Panc1 (cell line): ENCODE data around the gene SLC27A5. TPM values are rescaled to one million over a fixed set of nuclear protein-coding genes. Genes with fewer than 3 reads are reported as not detected.

Experiments used
- ATAC-seq: fragments of 200-7000 bp; cut with Tn5 transposase; 2 replicates; pipeline ENCODE4 v1.9.1; 2020; ENCODE audit warnings: mild to moderate bottlenecking, moderate library complexity
- BruUV-seq: library from RNA; stranded (reverse); fragments of 400-500 nt; replicated peaks from 2 replicates; lab custom pipeline; 2021; lab: Mats Ljungman, UMichigan
- CTCF ChIA-PET: fragments of 300-600 bp; sonication (Branson Sonifier 250); formaldehyde crosslinking; loops from one replicate; lab custom pipeline; 2022; ENCODE audit warnings: antibody characterized with exemption; lab: Charles Lee
- POLR2A ChIA-PET: fragments of 300-600 bp; sonication (Branson Sonifier 250); formaldehyde crosslinking; loops from one replicate; lab custom pipeline; 2022; ENCODE audit warnings: antibody characterized with exemption; lab: Charles Lee
- DNase-seq: peaks from one replicate; pipeline ENCODE4 v3.0.0-alpha.2; 2010; ENCODE audit warnings: low read depth, low spot score
- H3K27ac ChIP-seq: 2 replicates; pipeline ENCODE4 v1.5.1; 2011; ENCODE audit warnings: mild to moderate bottlenecking, low read length, inconsistent platforms
- H3K27me3 ChIP-seq: fragments of 200-500 bp; sonication (Bioruptor generic); 2 replicates; pipeline ENCODE4 v1.6.0; 2014; ENCODE audit warnings: low read length, inconsistent platforms; ENCODE audit not compliant: control insufficient read depth, insufficient read depth
- H3K36me3 ChIP-seq: fragments of 200-500 bp; sonication (Bioruptor generic); 2 replicates; pipeline ENCODE4 v1.5.1; 2014; ENCODE audit warnings: inconsistent platforms, mild to moderate bottlenecking, low read length, moderate library complexity; ENCODE audit not compliant: control insufficient read depth, insufficient read depth
- H3K4me1 ChIP-seq: 2 replicates; pipeline ENCODE4 v1.5.1; 2011; ENCODE audit warnings: inconsistent platforms, mild to moderate bottlenecking, low read length, moderate library complexity; ENCODE audit not compliant: control insufficient read depth, insufficient read depth
- H3K4me3 ChIP-seq, 2 experiments: 2 replicates each; pipeline ENCODE4 v1.5.1; 2011 to 2012; ENCODE audit warnings: low read depth in 2 of 2, low read length in 2 of 2, mild to moderate bottlenecking in 2 of 2, inconsistent platforms in 1 of 2, moderate library complexity in 1 of 2
- H3K9me3 ChIP-seq: fragments of 200-500 bp; sonication (Bioruptor generic); 2 replicates; pipeline ENCODE4 v1.5.1; 2014; ENCODE audit warnings: low read depth, mild to moderate bottlenecking, inconsistent platforms, low read length, moderate library complexity; ENCODE audit not compliant: control insufficient read depth, insufficient read depth
- CTCF ChIP-seq: fragments of 450-650 bp; IDR thresholded peaks from 2 replicates; pipeline ENCODE4 v1.5.1; 2017; ENCODE audit warnings: mild to moderate bottlenecking
- POLR2AphosphoS5 ChIP-seq: IDR thresholded peaks from 2 replicates; pipeline ENCODE4 v1.6.1; 2012; ENCODE audit warnings: mild to moderate bottlenecking, low read depth, low read length, moderate library complexity
- SIN3A ChIP-seq: IDR thresholded peaks from 2 replicates; pipeline ENCODE4 v1.6.1; 2012; ENCODE audit warnings: low read depth, mild to moderate bottlenecking, low read length, moderate library complexity, borderline replicate concordance; ENCODE audit not compliant: insufficient read depth
- TCF7L2 ChIP-seq: IDR thresholded peaks from 2 replicates; pipeline ENCODE4 v1.6.1; 2011; ENCODE audit warnings: mild to moderate bottlenecking, low read depth, low read length, inconsistent platforms
- in situ Hi-C: cut with HindIII; loops from 2 replicates; pipeline ENCODE4 v1.10.0; 2016; ENCODE audit warnings: low sequenced_read_pairs, low pct_unique_long_range_greater_than_20kb
- intact Hi-C: fragments of 100-400 bp; cut with micrococcal nuclease; formaldehyde crosslinking; loops from one replicate; pipeline ENCODE4 v1.10.0; 2022; ENCODE audit not compliant: unreplicated experiment
- total RNA-seq: library from RNA; stranded (reverse); gene quantifications from one replicate; pipeline ENCODE4 v1.2.1, GENCODE V29; 2021; ENCODE audit not compliant: unreplicated experiment
- TF ChIP-seq, protein P1 (sequence below), 2 experiments: IDR thresholded peaks; 2 replicates each; pipeline ENCODE4 v1.6.1; 2011 to 2012; ENCODE audit warnings: low read depth in 2 of 2, control low read depth in 1 of 2, low read length in 1 of 2, mild to moderate bottlenecking in 1 of 2, moderate library complexity in 1 of 2; ENCODE audit not compliant: insufficient read depth in 1 of 2

SLC27A5 gene
- total RNA-seq, 1 experiment from 2014 or later: 10.7 TPM

- CTCF ChIA-PET: interaction anchor here (0.6 kb wide), 1 partner anchor 812 kb away, joined by 4 read pairs; no protein-coding TSS in a partner anchor
- BruUV-seq: no TSS peak
Observed at GRCh38 chr19:58475714-58476497, 35.9 kb downstream of the SLC27A5 start, which contains the start of gene ZNF446. ZNF446 (plus strand) TSS chr19:58476352; CDS start chr19:58477219, 867 bp downstream.

GRCh38 chr19:58474997-58475713 lies 36.6 kb downstream of the SLC27A5 start:
- Histone ChIP-seq H3K27me3 (no peaks in the 10 kb centered on the region), H3K27ac (peak overlapping the region; percentile 92), H3K4me1 (peaks cover 14% of the 10 kb centered on the region), H3K4me3 (peak overlapping the region; percentile 76 to 78), H3K36me3 (no peaks in the 10 kb centered on the region), H3K9me3 (no peaks in the 10 kb centered on the region)
- intact Hi-C loops (no loop called here), in situ Hi-C loops (no loop called here)
- TSS peak; percentile 86 for BruUV-seq
- DNase-seq (no peak), ATAC-seq (peak; percentile 35)
- ChIA-PET POLR2A (interaction anchor here (0.6 to 1.2 kb wide), 4 partner anchors 13 to 111 kb away, joined by 3 to 16 read pairs (median 6); partner anchors contain the start of gene ZNF584), CTCF (interaction anchor here (0.6 kb wide), 1 partner anchor 811 kb away, joined by 4 read pairs; no protein-coding TSS in a partner anchor)
- TF ChIP-seq CTCF (no peak), TCF7L2 (no peak), SIN3A (peak; percentile 81; the same call in 1 of the 2 replicates)
- TF ChIP-seq, protein P1, sequence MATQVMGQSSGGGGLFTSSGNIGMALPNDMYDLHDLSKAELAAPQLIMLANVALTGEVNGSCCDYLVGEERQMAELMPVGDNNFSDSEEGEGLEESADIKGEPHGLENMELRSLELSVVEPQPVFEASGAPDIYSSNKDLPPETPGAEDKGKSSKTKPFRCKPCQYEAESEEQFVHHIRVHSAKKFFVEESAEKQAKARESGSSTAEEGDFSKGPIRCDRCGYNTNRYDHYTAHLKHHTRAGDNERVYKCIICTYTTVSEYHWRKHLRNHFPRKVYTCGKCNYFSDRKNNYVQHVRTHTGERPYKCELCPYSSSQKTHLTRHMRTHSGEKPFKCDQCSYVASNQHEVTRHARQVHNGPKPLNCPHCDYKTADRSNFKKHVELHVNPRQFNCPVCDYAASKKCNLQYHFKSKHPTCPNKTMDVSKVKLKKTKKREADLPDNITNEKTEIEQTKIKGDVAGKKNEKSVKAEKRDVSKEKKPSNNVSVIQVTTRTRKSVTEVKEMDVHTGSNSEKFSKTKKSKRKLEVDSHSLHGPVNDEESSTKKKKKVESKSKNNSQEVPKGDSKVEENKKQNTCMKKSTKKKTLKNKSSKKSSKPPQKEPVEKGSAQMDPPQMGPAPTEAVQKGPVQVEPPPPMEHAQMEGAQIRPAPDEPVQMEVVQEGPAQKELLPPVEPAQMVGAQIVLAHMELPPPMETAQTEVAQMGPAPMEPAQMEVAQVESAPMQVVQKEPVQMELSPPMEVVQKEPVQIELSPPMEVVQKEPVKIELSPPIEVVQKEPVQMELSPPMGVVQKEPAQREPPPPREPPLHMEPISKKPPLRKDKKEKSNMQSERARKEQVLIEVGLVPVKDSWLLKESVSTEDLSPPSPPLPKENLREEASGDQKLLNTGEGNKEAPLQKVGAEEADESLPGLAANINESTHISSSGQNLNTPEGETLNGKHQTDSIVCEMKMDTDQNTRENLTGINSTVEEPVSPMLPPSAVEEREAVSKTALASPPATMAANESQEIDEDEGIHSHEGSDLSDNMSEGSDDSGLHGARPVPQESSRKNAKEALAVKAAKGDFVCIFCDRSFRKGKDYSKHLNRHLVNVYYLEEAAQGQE (IDR thresholded peaks at IDR 0.05; ENCODE audit: insufficient read depth in 1 of 2, low read depth in 2 of 2, low read length in 1 of 2): no peak

More at GRCh38 chr19:58475714-58476497, 35.9 kb downstream of the SLC27A5 start, which contains the start of gene ZNF446:
- ATAC-seq (peak; percentile 93), DNase-seq (peak; percentile 94)
- POLR2A ChIA-PET: interaction anchor here (0.5 to 1.2 kb wide), 4 partner anchors 10 to 112 kb away, joined by 3 to 7 read pairs (median 4); partner anchors contain the start of gene ZNF584
- TF ChIP-seq SIN3A: peak; percentile 44; the same call in 1 of the 2 replicates
- TF ChIP-seq TCF7L2: peak; percentile 73
- TF ChIP-seq, protein P1 (IDR thresholded peaks at IDR 0.05; ENCODE audit: insufficient read depth in 1 of 2, low read depth in 2 of 2, low read length in 1 of 2): peak in 1 of 2 experiments; percentile 45; a peak in 1 of 4 replicates
- peak; percentile 88 for TF ChIP-seq POLR2AphosphoS5
- TF ChIP-seq CTCF: no peak
- Histone ChIP-seq H3K27ac (peak within 1 kb of the TSS; percentile 92), H3K4me1 (peaks cover 14% of the 10 kb centered on the region), H3K9me3 (no peaks in the 10 kb centered on the region), H3K27me3 (no peaks in the 10 kb centered on the region), H3K36me3 (no peaks in the 10 kb centered on the region), H3K4me3 (peak within 1 kb of the TSS; percentile 76 to 78)
- intact Hi-C loops: no loop called here
- in situ Hi-C loops: no loop called here
